Natural killer cell (primary cell): ENCODE results near the gene CEMIP. TPM values are rescaled to one million over a fixed set of nuclear protein-coding genes. Genes with fewer than 3 reads are reported as not detected.

Experiments
- ATAC-seq, 3 donors: fragments of 150-1000 bp in 2 of 3; fragments of 200-7000 bp in 1 of 3; cut with Tn5 transposase; 1 replicate in 1 of 3; 2 replicates in 2 of 3; pipeline ENCODE4 v1.10.0; 2021; ENCODE audit warnings: mild to moderate bottlenecking in 2 of 3, moderate library complexity in 2 of 3
- DNase-seq, 2 donors: peaks; one replicate each; pipeline versions ENCODE4 v3.0.0 to v3.0.0-alpha.2; 2013 to 2021; ENCODE audit warnings: mixed read lengths in 1 of 2
- H3K27ac ChIP-seq: one replicate; pipeline ENCODE4 v1.5.1; 2013; ENCODE audit warnings: mild to moderate bottlenecking, low read length
- H3K27me3 ChIP-seq: one replicate; pipeline ENCODE4 v1.6.1; 2013; ENCODE audit warnings: low read length; ENCODE audit not compliant: control insufficient read depth, insufficient read depth
- H3K36me3 ChIP-seq: one replicate; pipeline ENCODE4 v1.6.1; 2013; ENCODE audit warnings: low read length; ENCODE audit not compliant: control insufficient read depth, insufficient read depth
- H3K4me1 ChIP-seq: one replicate; pipeline ENCODE4 v1.6.1; 2013; ENCODE audit warnings: low read length; ENCODE audit not compliant: control insufficient read depth, insufficient read depth
- H3K4me3 ChIP-seq: one replicate; pipeline ENCODE4 v1.5.1; 2013; ENCODE audit warnings: low read length
- H3K9me3 ChIP-seq: one replicate; pipeline ENCODE4 v1.6.1; 2013; ENCODE audit warnings: low read length; ENCODE audit not compliant: control insufficient read depth, insufficient read depth
- H3K27ac Mint-ChIP-seq, 2 donors: one replicate each; pipeline ENCODE4 v1.8.0; 2022; ENCODE audit warnings: mild to moderate bottlenecking in 2 of 2, mixed read lengths in 2 of 2, moderate library complexity in 1 of 2
- H3K27me3 Mint-ChIP-seq, 2 donors: one replicate each; pipeline ENCODE4 v1.8.0; 2022; ENCODE audit warnings: low read depth in 2 of 2, mixed read lengths in 2 of 2
- H3K36me3 Mint-ChIP-seq: one replicate; pipeline ENCODE4 v1.8.0; 2022; ENCODE audit warnings: mixed read lengths
- H3K4me1 Mint-ChIP-seq, 2 donors: one replicate each; pipeline ENCODE4 v1.8.0; 2022; ENCODE audit warnings: mixed read lengths in 2 of 2
- H3K4me3 Mint-ChIP-seq: one replicate; pipeline ENCODE4 v1.8.0; 2022; ENCODE audit warnings: mild to moderate bottlenecking, moderate library complexity, mixed read lengths
- H3K9me3 Mint-ChIP-seq, 2 donors: one replicate each; pipeline ENCODE4 v1.8.0; 2022; ENCODE audit warnings: mixed read lengths in 2 of 2
- WGBS: methylation state at CpG from one replicate; pipeline ENCODE4 v1.1.7; 2013; ENCODE audit warnings: missing lambda C conversion rate; ENCODE audit not compliant: insufficient coverage; 5-methylcytosine and 5-hydroxymethylcytosine counted together
- intact Hi-C: fragments of 100-400 bp; cut with micrococcal nuclease; formaldehyde crosslinking; loops from one replicate; pipeline ENCODE4 v1.14.2; 2022
- total RNA-seq, 4 donors: library from RNA; stranded (reverse); fragments of 120-200 nt in 1 of 4; gene quantifications; one replicate each; pipeline versions ENCODE4 v1.2.3 to v1.2.4, GENCODE V29; 2013 to 2022
- TF ChIP-seq, protein P1 (sequence below): fragments of 200-600 bp; IDR thresholded peaks from one replicate; pipeline ENCODE4 v1.8.0; 2022; ENCODE audit warnings: antibody characterized with exemption

The CEMIP gene
- total RNA-seq, 3 donors from 2014 or later (not counting 1 experiment from before 2014, with no cell fraction given), result 0.07 to 0.82 TPM; not detected in 1

GRCh38 chr15:80904998-80905397 is 125.8 kb downstream of the CEMIP start:
- H3K27ac ChIP-seq, result no peak overlapping the region
- Mint-ChIP-seq H3K4me1 (no peaks in the 10 kb centered on the region), H3K9me3 (no peaks in the 10 kb centered on the region), H3K36me3 (no peaks in the 10 kb centered on the region), H3K27me3 (no peaks in the 10 kb centered on the region), H3K4me3 (no peak overlapping the region), H3K27ac (no peak overlapping the region)
- no peak for DNase-seq
- H3K4me1 ChIP-seq, result no peaks in the 10 kb centered on the region
- H3K4me3 ChIP-seq, result no peak overlapping the region
- no peaks in the 10 kb centered on the region for H3K9me3 ChIP-seq
- ATAC-seq, result no peak
- 93% methylated on average over 5 of the region's 5 CpGs for WGBS
- intact Hi-C loops, result no loop called here
- no peaks in the 10 kb centered on the region for H3K27me3 ChIP-seq
- TF ChIP-seq, protein P1, sequence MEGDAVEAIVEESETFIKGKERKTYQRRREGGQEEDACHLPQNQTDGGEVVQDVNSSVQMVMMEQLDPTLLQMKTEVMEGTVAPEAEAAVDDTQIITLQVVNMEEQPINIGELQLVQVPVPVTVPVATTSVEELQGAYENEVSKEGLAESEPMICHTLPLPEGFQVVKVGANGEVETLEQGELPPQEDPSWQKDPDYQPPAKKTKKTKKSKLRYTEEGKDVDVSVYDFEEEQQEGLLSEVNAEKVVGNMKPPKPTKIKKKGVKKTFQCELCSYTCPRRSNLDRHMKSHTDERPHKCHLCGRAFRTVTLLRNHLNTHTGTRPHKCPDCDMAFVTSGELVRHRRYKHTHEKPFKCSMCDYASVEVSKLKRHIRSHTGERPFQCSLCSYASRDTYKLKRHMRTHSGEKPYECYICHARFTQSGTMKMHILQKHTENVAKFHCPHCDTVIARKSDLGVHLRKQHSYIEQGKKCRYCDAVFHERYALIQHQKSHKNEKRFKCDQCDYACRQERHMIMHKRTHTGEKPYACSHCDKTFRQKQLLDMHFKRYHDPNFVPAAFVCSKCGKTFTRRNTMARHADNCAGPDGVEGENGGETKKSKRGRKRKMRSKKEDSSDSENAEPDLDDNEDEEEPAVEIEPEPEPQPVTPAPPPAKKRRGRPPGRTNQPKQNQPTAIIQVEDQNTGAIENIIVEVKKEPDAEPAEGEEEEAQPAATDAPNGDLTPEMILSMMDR, result no peak
- no peaks in the 10 kb centered on the region for H3K36me3 ChIP-seq

- no peak for ATAC-seq
- intact Hi-C loops, result no loop called here
- no peaks in the 10 kb centered on the region for H3K36me3 Mint-ChIP-seq
- H3K27me3 Mint-ChIP-seq, result no peaks in the 10 kb centered on the region
- H3K4me1 ChIP-seq, result no peaks in the 10 kb centered on the region
- H3K9me3 Mint-ChIP-seq, result no peaks in the 10 kb centered on the region
- H3K9me3 ChIP-seq, result no peaks in the 10 kb centered on the region
- DNase-seq, result no peak
- no peak overlapping the region for H3K4me3 ChIP-seq
- H3K27ac ChIP-seq, result no peak overlapping the region
- H3K4me1 Mint-ChIP-seq, result peaks cover 5 to 9% of the 10 kb centered on the region in 2 donors
- no peak overlapping the region for H3K4me3 Mint-ChIP-seq
- no peaks in the 10 kb centered on the region for H3K36me3 ChIP-seq
- 90% methylated on average over 11 of the region's 11 CpGs for WGBS
- no peak overlapping the region for H3K27ac Mint-ChIP-seq
- TF ChIP-seq, protein P1, result no peak
- no peaks in the 10 kb centered on the region for H3K27me3 ChIP-seq
Measured at GRCh38 chr15:80906159-80906766, 127.1 kb downstream of the CEMIP start.

- ATAC-seq, result no peak
- no peak overlapping the region for H3K4me3 ChIP-seq
- no peak for DNase-seq
- H3K36me3 ChIP-seq, result no peaks in the 10 kb centered on the region
- H3K36me3 Mint-ChIP-seq, result no peaks in the 10 kb centered on the region
- intact Hi-C loops, result no loop called here
- TF ChIP-seq, protein P1, result no peak
- H3K27me3 ChIP-seq, result no peaks in the 10 kb centered on the region
- peak overlapping the region in 1 of 2 donors; percentile 73 for H3K27ac Mint-ChIP-seq
- H3K9me3 Mint-ChIP-seq, result no peaks in the 10 kb centered on the region
- no peaks in the 10 kb centered on the region for H3K4me1 ChIP-seq
- H3K4me1 Mint-ChIP-seq, result peaks cover 18 to 25% of the 10 kb centered on the region in 2 donors
- H3K27me3 Mint-ChIP-seq, result no peaks in the 10 kb centered on the region
- H3K4me3 Mint-ChIP-seq, result no peak overlapping the region
- H3K27ac ChIP-seq, result no peak overlapping the region
- H3K9me3 ChIP-seq, result no peaks in the 10 kb centered on the region
- 96% methylated on average over 1 of the region's 1 CpG for WGBS
Measured at GRCh38 chr15:80911821-80912220, 132.7 kb downstream of the CEMIP start.

DNA sequence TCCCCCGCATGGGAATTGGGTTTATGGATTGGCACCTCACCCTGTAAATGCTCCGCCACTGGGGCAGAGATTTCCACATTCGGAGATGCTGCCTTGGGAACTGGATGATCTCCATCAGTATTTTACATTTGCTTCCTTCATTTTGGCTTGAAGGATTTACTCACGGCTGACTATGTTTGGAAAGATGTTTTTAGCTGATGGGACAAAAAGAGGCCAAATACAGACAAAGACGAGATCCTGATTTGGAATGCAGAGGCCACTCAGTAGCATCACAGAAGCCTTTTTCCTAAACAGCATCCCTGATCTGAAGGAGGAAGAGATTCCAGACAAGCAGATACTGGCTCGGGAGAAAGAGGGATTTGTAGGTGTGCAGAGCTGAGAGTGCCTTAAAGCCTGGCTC is 133.5 kb downstream of the CEMIP start:
- H3K9me3 ChIP-seq, result no peaks in the 10 kb centered on the region
- no peaks in the 10 kb centered on the region for H3K27me3 ChIP-seq
- Mint-ChIP-seq H3K27ac (no peak overlapping the region), H3K36me3 (no peaks in the 10 kb centered on the region), H3K27me3 (no peaks in the 10 kb centered on the region), H3K4me1 (peaks cover 18 to 25% of the 10 kb centered on the region in 2 donors), H3K4me3 (no peak overlapping the region), H3K9me3 (no peaks in the 10 kb centered on the region)
- H3K36me3 ChIP-seq, result no peaks in the 10 kb centered on the region
- no peak overlapping the region for H3K4me3 ChIP-seq
- DNase-seq (no peak), ATAC-seq (no peak)
- TF ChIP-seq, protein P1, result no peak
- WGBS, result 94% methylated on average over 6 of the region's 6 CpGs
- H3K4me1 ChIP-seq, result no peaks in the 10 kb centered on the region
- no peak overlapping the region for H3K27ac ChIP-seq
- intact Hi-C loops, result no loop called here
